PC-9 (cell line): Measurements from ENCODE around the gene RNF223. TPM values are rescaled to one million over a fixed set of nuclear protein-coding genes. Genes with fewer than 3 reads are reported as not detected.
"Not testable (repeated sequence)": the region's sequence is repeated elsewhere in the genome, so short reads cannot be mapped to it uniquely, and the experiment has no call there.

Source experiments
- BruUV-seq: library from RNA; stranded (reverse); fragments of 400-500 nt; replicated peaks from 2 replicates; lab custom pipeline; 2021; lab: Mats Ljungman, UMichigan
- CTCF ChIA-PET: fragments of 300-600 bp; sonication (Branson Sonifier 250); formaldehyde crosslinking; loops from one replicate; lab custom pipeline; 2022; ENCODE audit warnings: antibody characterized with exemption; lab: Charles Lee
- POLR2A ChIA-PET: fragments of 300-600 bp; sonication (Branson Sonifier 250); formaldehyde crosslinking; loops from one replicate; lab custom pipeline; 2022; ENCODE audit warnings: antibody characterized with exemption; ENCODE audit not compliant: unreplicated experiment; lab: Charles Lee
- DNase-seq, 2 experiments: peaks; one replicate each; pipeline versions ENCODE4 v3.0.0 to v3.0.0-alpha.2; 2015 to 2022; ENCODE audit warnings: mixed read lengths in 1 of 2
- H2AFZ ChIP-seq: fragments of 200-600 bp; sonication (generic); 2 replicates; pipeline ENCODE4 v1.8.1; 2017; ENCODE audit warnings: antibody characterized with exemption
- H3F3A ChIP-seq: fragments of 200-600 bp; sonication (generic); 2 replicates; pipeline ENCODE4 v1.8.1; 2017; ENCODE audit warnings: antibody characterized with exemption, mild to moderate bottlenecking, low read depth; ENCODE audit not compliant: insufficient read depth
- H3K27ac ChIP-seq: fragments of 200-600 bp; sonication (generic); 2 replicates; pipeline ENCODE4 v1.6.1; 2016; ENCODE audit warnings: mixed run types
- H3K27me3 ChIP-seq: fragments of 200-600 bp; sonication (generic); 2 replicates; pipeline ENCODE4 v1.6.1; 2016; ENCODE audit warnings: low read depth, mixed run types; ENCODE audit not compliant: insufficient read depth
- H3K36me3 ChIP-seq: fragments of 200-600 bp; sonication (generic); 2 replicates; pipeline ENCODE4 v1.6.1; 2016; ENCODE audit warnings: low read depth, mixed run types
- H3K4me1 ChIP-seq: fragments of 200-600 bp; sonication (generic); replicated peaks from 2 replicates; pipeline ENCODE4 v1.6.1; 2016; ENCODE audit warnings: mixed run types; ENCODE audit not compliant: insufficient read depth
- H3K4me2 ChIP-seq: fragments of 200-600 bp; sonication (generic); 2 replicates; pipeline ENCODE4 v1.6.1; 2017; ENCODE audit warnings: mixed run types
- H3K4me3 ChIP-seq: fragments of 200-600 bp; sonication (generic); 2 replicates; pipeline ENCODE4 v1.6.1; 2016; ENCODE audit warnings: mixed run types
- H3K79me2 ChIP-seq: fragments of 200-600 bp; sonication (generic); 2 replicates; pipeline ENCODE4 v1.6.1; 2017; ENCODE audit warnings: low read depth, mixed run types
- H3K9me2 ChIP-seq: fragments of 200-600 bp; sonication (generic); 2 replicates; pipeline ENCODE4 v1.8.1; 2017; ENCODE audit warnings: mild to moderate bottlenecking; ENCODE audit not compliant: insufficient read depth
- H3K9me3 ChIP-seq: fragments of 200-600 bp; sonication (generic); 2 replicates; pipeline ENCODE4 v1.8.1; 2016; ENCODE audit warnings: low read depth; ENCODE audit not compliant: insufficient read depth
- H4K20me1 ChIP-seq: fragments of 200-600 bp; sonication (generic); 2 replicates; pipeline ENCODE4 v1.8.1; 2017; ENCODE audit not compliant: insufficient read depth
- EZH2 ChIP-seq: fragments of 200-600 bp; sonication (generic); IDR thresholded peaks from 2 replicates; pipeline ENCODE4 v1.8.0; 2017; ENCODE audit warnings: antibody characterized with exemption, low read depth
- intact Hi-C: fragments of 100-400 bp; cut with micrococcal nuclease; formaldehyde crosslinking; loops from one replicate; pipeline ENCODE4 v1.10.0; 2022; ENCODE audit not compliant: unreplicated experiment
- total RNA-seq: library from RNA; stranded (reverse); gene quantifications from 2 replicates; pipeline ENCODE4 v1.2.3, GENCODE V29; 2021
- TF ChIP-seq, protein P1 (sequence below): fragments of 200-600 bp; sonication (generic); conservative IDR thresholded peaks from 2 replicates; pipeline ENCODE4 v1.6.1; 2017; ENCODE audit warnings: mixed run types, antibody characterized with exemption, mild to moderate bottlenecking, moderate library complexity

Gene RNF223
- total RNA-seq, 1 experiment from 2014 or later, result 3.6 TPM

DNA sequence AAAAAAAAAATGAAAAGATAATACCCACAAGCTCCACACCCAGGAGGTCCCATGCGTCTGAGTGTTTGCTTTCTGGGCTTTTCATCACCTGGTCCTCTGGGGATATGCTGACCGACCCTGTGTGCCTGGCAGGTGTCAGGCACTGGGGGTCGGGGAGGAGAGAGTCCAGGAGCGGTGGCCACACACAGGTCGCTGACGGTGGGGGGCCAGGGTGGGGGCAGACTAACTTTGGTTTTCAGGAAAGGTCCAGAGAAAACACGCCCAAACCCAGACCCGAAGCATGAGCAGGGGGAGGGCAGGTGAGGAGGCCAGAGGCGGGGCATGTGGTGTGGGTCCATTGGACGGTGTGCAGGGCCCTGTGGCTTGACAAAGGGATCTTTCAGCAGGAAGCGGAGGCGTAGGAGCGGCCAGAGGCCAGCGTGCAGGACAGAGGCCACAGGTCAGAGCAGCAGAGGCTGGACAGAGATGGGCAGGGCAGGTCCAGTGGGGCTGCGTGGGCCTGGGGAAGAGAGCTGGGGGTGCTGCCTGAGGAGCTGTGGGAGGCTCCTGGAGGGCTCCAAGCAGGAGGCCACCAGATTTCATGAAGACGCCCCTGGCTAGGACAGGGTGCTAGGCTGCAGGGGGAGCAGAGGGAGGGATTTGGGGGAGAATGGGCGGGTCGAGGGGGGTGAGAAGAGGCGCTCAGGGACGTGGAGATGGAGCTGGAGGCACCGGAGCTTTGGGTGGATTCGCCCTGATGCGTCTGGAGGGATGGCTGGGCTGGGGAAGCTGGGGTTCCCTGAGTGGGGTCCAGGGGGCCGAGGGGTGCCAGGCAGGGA is 15.8 kb downstream of the RNF223 start:
- intact Hi-C loops, result no loop called here
- H3F3A ChIP-seq, result peaks cover 25% of the 10 kb centered on the region; the same call in 1 of the 2 replicates

DNA sequence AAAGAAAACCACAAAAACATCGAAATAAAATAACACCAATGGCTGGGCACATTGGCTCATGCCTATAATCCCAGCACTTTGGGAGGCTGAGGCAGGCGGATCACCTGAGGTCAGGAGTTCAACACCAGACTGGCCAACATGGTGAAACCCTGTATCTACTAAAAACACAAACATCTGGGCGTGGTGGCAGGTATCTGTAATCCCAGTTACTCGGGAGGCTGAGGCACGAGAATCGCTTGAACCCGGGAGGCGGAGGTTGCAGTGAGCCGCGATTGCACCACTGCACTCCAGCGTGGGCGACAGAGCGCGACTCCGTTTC is 16.4 kb downstream of the RNF223 start:
- H3K27me3 ChIP-seq, H3K27ac ChIP-seq, POLR2A ChIA-PET, H3K4me2 ChIP-seq, intact Hi-C loops, H3K9me2 ChIP-seq, CTCF ChIA-PET, H3K79me2 ChIP-seq, H4K20me1 ChIP-seq, H3K36me3 ChIP-seq, DNase-seq, H2AFZ ChIP-seq, BruUV-seq, H3K4me3 ChIP-seq, H3K9me3 ChIP-seq: not testable (repeated sequence)
- H3K4me1 ChIP-seq, result peaks cover 20% of the 10 kb centered on the region
- peaks cover 21% of the 10 kb centered on the region; the same call in 1 of the 2 replicates for H3F3A ChIP-seq

More for the DNA sequence above, 15.8 kb downstream of the RNF223 start:
- H3K79me2 ChIP-seq, result no peaks in the 10 kb centered on the region
- H3K36me3 ChIP-seq, result no peaks in the 10 kb centered on the region
- POLR2A ChIA-PET, result no interaction called here
- H3K4me2 ChIP-seq, result peak overlapping the region; percentile 96
- TF ChIP-seq, protein P1, sequence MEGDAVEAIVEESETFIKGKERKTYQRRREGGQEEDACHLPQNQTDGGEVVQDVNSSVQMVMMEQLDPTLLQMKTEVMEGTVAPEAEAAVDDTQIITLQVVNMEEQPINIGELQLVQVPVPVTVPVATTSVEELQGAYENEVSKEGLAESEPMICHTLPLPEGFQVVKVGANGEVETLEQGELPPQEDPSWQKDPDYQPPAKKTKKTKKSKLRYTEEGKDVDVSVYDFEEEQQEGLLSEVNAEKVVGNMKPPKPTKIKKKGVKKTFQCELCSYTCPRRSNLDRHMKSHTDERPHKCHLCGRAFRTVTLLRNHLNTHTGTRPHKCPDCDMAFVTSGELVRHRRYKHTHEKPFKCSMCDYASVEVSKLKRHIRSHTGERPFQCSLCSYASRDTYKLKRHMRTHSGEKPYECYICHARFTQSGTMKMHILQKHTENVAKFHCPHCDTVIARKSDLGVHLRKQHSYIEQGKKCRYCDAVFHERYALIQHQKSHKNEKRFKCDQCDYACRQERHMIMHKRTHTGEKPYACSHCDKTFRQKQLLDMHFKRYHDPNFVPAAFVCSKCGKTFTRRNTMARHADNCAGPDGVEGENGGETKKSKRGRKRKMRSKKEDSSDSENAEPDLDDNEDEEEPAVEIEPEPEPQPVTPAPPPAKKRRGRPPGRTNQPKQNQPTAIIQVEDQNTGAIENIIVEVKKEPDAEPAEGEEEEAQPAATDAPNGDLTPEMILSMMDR, result no peak
- TF ChIP-seq EZH2, result no peak
- no peak overlapping the region; the same call in 1 of the 2 replicates for H2AFZ ChIP-seq
- no peaks in the 10 kb centered on the region for H3K27me3 ChIP-seq
- no peaks in the 10 kb centered on the region; the same call in 1 of the 2 replicates for H4K20me1 ChIP-seq
- peak overlapping the region; percentile 79 for H3K4me3 ChIP-seq
- H3K9me3 ChIP-seq, result no peaks in the 10 kb centered on the region
- H3K4me1 ChIP-seq, result peaks cover 25% of the 10 kb centered on the region
- no peak overlapping the region for H3K27ac ChIP-seq
- peak in 1 of 2 experiments; percentile 53 for DNase-seq
- no TSS peak for BruUV-seq
- no peaks in the 10 kb centered on the region for H3K9me2 ChIP-seq
- CTCF ChIA-PET, result interaction anchor here (0.6 to 0.7 kb wide), 2 partner anchors 21 to 44 kb away, joined by 3 to 4 read pairs; no protein-coding TSS in a partner anchor

DNA sequence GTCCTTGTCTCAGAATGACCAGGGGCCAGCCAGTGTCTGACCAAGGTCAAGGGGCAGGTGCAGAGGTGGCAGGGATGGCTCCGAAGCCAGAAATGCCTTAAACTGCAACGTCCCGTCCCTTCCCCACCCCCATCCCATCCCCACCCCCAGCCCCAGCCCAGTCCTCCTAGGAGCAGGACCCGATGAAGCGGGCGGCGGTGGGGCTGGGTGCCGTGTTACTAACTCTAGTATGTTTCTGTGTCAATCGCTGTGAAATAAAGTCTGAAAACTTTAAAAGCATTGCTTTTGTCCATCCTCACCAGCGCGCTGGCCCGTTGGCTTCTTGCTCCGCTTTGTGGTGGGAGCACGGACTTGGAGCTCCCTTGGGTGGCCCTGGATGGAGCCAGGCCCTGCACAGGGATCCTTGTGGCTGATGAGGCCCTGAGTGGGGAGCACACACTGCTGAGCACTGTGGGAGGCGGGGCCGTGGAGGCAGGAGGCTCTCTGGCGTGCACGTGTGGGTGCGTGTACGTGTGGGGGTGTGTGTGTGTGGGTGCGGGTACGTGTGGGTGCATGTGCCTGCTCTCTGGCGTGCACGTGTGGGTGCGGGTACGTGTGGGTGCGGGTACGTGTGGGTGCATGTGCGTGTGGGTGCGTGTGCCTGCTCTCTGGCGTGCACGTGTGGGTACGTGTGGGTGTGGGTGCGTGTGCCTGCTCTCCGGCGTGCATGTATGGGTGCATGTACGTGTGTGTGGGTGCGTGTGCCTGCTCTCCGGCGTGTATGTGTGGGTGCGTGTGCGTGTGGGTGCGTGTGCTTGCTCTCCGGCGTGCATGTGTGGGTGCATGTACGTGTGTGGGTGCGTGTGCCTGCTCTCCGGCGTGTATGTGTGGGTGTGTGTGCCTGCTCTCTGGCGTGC is 18.0 kb downstream of the RNF223 start:
- Histone ChIP-seq H3K9me2 (no peaks in the 10 kb centered on the region), H3K4me2 (no peak overlapping the region), H3K79me2 (no peaks in the 10 kb centered on the region), H4K20me1 (no peaks in the 10 kb centered on the region; the same call in 1 of the 2 replicates), H3K27me3 (no peaks in the 10 kb centered on the region), H2AFZ (no peak overlapping the region), H3K27ac (no peak overlapping the region), H3K4me3 (no peak overlapping the region), H3K4me1 (peaks cover 18% of the 10 kb centered on the region), H3K36me3 (no peaks in the 10 kb centered on the region), H3F3A (peaks cover 26% of the 10 kb centered on the region; the same call in 1 of the 2 replicates), H3K9me3 (no peaks in the 10 kb centered on the region)
- TF ChIP-seq, protein P1, result no peak
- TF ChIP-seq EZH2, result no peak
- CTCF ChIA-PET, result no interaction called here
- POLR2A ChIA-PET, result interaction anchor here (0.5 kb wide), 1 partner anchor 181 kb away, joined by 6 read pairs; no protein-coding TSS in a partner anchor
- DNase-seq, result no peak
- no TSS peak for BruUV-seq
- intact Hi-C loops, result no loop called here
